Measurements from ENCODE around the gene HCCS.
A peak's percentile ranks its signal among the peaks of the same experiment; 100 is the strongest.

HCCS gene

DNA sequence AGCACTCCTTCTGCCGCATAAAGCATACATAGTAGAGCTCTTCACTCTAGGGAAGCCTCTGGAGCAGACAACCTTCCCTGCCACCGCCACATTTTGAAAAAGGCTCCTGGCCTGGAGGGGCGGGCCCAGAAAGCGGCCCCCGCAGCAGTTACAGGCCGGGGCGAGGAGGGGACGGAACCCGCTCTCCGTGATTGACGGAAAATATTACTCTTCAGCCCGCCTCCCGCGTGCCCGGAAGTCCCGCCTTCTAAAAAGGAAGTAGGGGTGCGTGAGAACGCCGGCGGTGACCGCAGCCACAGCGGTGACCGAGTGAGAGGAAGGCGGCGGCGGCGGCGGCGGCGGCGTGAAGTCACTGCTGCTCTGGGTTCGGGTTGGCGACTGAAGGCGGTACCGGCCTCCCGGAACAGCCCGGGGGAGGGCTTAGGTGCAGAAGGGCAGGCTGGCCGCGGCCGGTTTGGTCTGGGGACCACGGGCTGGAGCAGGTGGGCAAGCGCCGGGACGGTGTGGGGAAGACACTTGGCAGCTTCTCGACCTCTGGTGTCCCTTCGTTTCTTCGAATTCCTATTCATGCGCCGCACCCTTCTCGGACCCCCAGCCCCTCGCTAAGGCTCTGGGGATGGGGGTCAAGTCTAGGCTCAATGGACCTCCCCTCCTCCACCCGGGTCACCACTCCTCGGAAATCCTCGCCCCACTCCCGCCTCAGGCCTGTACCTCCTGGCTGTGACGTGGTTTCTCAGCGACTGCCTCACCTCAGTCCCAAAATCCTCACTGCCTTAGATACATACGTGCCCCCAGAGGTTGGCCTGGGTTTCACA, at the start of gene HCCS:
HCCS (plus strand) TSS at position 296 of the 815 bp plus-strand sequence. CDS start 729 bp downstream, outside the sequence.
- H3K27me3 Mint-ChIP-seq (ENCODE audit: low read depth) = no peaks in the 10 kb centered on the region
- H3K36me3 Mint-ChIP-seq (ENCODE audit: low read depth) = peaks cover 7% of the 10 kb centered on the region
- H3K9me3 Mint-ChIP-seq = no peaks in the 10 kb centered on the region
- peak within 1 kb of the TSS; percentile 97 for H3K27ac Mint-ChIP-seq
- H3K4me1 Mint-ChIP-seq (ENCODE audit: low read depth) = peaks cover 13% of the 10 kb centered on the region
- no peak within 1 kb of the TSS for H3K4me3 Mint-ChIP-seq

DNA sequence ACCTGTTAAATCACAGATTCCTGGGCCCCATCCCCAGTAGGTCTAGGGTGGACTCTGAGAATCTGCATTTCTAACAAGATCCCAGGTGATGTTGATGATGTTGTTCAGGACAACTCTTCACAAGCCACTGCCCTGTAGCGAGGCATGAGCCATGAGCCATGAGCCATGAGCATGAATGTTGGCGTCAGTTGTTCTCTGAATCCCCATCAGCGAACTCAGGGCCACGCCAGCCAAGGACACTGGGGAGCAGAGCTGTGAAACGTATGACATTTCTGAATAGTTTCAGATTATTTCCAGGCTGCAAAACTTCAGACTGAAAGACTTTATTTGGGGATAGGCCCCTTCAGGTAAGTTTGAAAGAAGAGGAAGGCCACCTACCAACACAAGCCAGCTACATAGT, 46.9 kb upstream of the HCCS start:
- Mint-ChIP-seq H3K27me3 (ENCODE audit: low read depth) (no peaks in the 10 kb centered on the region), H3K4me1 (ENCODE audit: low read depth) (no peaks in the 10 kb centered on the region), H3K36me3 (ENCODE audit: low read depth) (no peaks in the 10 kb centered on the region), H3K9me3 (no peaks in the 10 kb centered on the region), H3K4me3 (no peak overlapping the region), H3K27ac (no peak overlapping the region)

DNA sequence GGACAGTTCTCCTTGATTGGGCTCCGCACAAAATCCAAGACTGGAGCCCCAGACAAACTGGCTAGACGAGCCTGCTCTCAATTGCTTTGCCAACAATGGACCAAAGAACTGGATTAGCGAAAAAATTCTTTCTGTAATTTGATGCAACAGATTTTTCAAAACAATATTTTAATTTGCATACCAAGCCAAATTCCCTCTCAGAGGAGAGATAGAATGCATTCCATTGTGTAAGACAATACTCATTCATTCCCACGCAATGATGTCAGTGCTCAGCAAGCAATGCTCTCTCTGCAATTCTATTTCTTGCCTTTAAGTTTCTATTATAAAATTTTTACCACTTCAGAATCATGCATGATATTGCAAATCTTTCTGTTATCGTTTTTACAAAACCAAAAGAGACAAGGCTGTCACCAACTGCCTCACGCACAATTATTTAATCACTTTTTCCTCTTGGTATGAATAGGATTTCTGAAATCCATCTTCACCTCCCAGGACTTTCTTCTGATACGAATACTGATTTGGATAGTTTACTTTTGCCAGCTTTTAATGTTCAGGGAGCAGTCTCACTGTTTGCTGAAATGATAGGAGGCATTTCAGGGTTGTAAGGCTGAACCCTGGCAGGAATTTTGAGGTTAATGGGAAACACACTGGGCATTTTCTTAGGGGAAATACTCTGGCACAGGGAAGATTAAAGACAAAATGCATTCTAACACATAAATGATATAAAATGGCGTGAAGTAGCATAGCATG, 46.1 kb upstream of the HCCS start:
- Mint-ChIP-seq H3K9me3 (no peaks in the 10 kb centered on the region), H3K27me3 (ENCODE audit: low read depth) (no peaks in the 10 kb centered on the region), H3K4me3 (no peak overlapping the region), H3K27ac (no peak overlapping the region), H3K4me1 (ENCODE audit: low read depth) (no peaks in the 10 kb centered on the region), H3K36me3 (ENCODE audit: low read depth) (no peaks in the 10 kb centered on the region)

DNA sequence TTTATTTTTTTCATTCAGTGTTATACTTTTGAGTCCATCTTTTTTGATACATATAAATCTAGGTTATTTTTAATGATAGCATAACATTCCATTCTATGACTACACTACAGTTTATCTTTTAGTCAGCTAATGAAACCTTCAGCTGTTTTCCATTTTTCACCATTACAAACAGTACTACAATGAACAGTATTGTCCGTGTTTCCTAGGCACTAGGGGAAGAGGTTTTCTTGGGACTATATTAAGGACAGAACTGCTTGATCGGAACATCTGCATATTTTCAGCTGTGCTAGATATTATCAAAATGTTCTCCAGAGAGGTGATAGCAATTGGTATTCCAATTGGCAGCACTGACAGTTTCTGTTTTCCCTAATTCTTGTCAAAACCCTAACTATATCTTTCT, 44.3 kb upstream of the HCCS start:
- no peaks in the 10 kb centered on the region for H3K27me3 Mint-ChIP-seq (ENCODE audit: low read depth)
- no peaks in the 10 kb centered on the region for H3K4me1 Mint-ChIP-seq (ENCODE audit: low read depth)
- no peaks in the 10 kb centered on the region for H3K36me3 Mint-ChIP-seq (ENCODE audit: low read depth)
- no peak overlapping the region for H3K4me3 Mint-ChIP-seq
- no peaks in the 10 kb centered on the region for H3K9me3 Mint-ChIP-seq
- H3K27ac Mint-ChIP-seq = no peak overlapping the region

DNA sequence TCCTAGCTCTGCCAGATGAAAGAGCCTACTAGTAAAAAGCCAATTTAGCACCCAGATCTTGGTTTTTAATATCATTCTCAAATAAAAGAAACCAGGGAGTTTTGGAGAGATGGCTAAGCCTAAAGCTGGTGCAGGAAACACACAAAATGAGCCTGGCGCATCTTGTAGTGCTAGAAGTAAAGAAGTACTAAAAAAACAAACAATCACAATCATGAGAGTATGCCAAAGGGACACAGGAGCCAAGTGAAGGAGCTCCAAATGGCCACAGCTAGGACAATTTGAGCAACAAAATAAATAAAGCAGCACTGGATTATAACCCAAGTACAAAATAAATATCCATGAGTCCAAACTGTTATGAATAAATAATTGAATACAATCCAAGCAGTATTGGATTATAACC, 37.8 kb upstream of the HCCS start:
- no peaks in the 10 kb centered on the region for H3K4me1 Mint-ChIP-seq (ENCODE audit: low read depth)
- H3K27ac Mint-ChIP-seq = no peak overlapping the region
- H3K9me3 Mint-ChIP-seq = no peaks in the 10 kb centered on the region
- H3K36me3 Mint-ChIP-seq (ENCODE audit: low read depth) = no peaks in the 10 kb centered on the region
- H3K27me3 Mint-ChIP-seq (ENCODE audit: low read depth) = no peaks in the 10 kb centered on the region
- H3K4me3 Mint-ChIP-seq = no peak overlapping the region

DNA sequence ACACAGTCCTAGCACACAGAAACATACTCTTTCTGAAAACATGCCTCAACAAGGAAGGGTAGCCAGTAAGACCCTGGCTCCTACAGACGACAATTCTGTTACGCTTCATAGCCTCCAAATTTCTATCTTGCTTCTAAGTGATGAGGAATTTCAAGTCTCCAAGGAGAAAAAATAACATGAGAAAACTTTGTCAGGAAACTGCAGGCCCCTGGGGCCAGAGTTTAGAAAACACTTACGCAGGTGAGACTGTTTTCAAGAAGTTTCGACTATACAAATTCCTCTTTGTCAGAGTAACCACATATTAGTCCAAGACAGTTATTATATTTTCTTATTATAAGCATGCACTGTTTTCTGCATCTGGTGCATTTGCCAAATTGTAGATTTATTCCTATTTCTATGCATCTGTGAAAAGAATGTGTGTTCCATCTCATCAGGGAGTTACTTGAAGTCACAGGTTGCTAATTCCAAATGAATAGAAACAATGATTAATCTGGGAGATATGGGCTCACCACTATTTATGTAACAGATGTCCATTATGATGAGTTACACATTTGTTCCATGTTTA, 30.3 kb upstream of the HCCS start:
- H3K36me3 Mint-ChIP-seq (ENCODE audit: low read depth) = no peaks in the 10 kb centered on the region
- no peaks in the 10 kb centered on the region for H3K27me3 Mint-ChIP-seq (ENCODE audit: low read depth)
- H3K4me3 Mint-ChIP-seq = no peak overlapping the region
- no peaks in the 10 kb centered on the region for H3K4me1 Mint-ChIP-seq (ENCODE audit: low read depth)
- no peak overlapping the region for H3K27ac Mint-ChIP-seq
- H3K9me3 Mint-ChIP-seq = no peaks in the 10 kb centered on the region

DNA sequence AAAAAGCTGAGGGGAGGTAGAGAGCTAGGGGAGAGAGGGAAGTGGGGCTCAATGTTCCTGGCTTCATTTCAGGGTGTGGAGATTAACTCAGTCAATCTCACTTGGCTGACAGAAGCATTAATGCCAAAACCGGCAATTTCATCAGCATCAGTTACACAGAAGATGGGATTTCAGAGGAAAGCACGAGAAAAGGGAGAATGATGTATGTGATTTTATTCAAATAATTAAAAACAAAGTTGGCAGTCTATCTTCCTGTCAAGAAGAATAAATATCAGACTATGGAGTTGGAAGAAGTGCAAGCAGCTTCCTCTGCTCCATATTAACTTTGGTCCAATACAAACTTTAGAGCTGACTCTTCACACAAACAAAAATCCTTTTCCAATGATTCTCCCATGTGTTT, 29.6 kb upstream of the HCCS start:
- H3K27me3 Mint-ChIP-seq (ENCODE audit: low read depth) = no peaks in the 10 kb centered on the region
- H3K9me3 Mint-ChIP-seq = no peaks in the 10 kb centered on the region
- no peaks in the 10 kb centered on the region for H3K4me1 Mint-ChIP-seq (ENCODE audit: low read depth)
- no peak overlapping the region for H3K27ac Mint-ChIP-seq
- H3K36me3 Mint-ChIP-seq (ENCODE audit: low read depth) = no peaks in the 10 kb centered on the region
- no peak overlapping the region for H3K4me3 Mint-ChIP-seq

DNA sequence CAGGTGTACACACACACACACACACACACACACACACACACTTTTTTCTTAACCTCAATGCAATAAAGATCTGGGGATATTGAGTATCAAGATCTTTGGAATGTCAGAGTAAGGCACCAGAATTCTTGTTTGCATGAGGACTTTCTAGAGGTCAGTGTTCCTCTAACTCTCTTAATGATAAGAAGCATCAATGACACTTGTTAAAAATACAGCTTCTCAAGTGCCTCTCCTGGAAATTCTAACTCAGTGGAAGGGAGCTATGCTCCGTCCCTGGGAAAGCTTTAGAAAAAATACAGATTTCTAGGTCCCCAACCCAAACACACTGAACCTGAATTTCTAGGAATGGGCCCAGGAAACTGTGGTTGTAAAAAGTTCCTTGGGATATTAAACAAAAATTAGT, 25.8 kb upstream of the HCCS start:
- Mint-ChIP-seq H3K27me3 (ENCODE audit: low read depth) (no peaks in the 10 kb centered on the region), H3K36me3 (ENCODE audit: low read depth) (no peaks in the 10 kb centered on the region), H3K4me3 (no peak overlapping the region), H3K4me1 (ENCODE audit: low read depth) (no peaks in the 10 kb centered on the region), H3K27ac (no peak overlapping the region), H3K9me3 (no peaks in the 10 kb centered on the region)

DNA sequence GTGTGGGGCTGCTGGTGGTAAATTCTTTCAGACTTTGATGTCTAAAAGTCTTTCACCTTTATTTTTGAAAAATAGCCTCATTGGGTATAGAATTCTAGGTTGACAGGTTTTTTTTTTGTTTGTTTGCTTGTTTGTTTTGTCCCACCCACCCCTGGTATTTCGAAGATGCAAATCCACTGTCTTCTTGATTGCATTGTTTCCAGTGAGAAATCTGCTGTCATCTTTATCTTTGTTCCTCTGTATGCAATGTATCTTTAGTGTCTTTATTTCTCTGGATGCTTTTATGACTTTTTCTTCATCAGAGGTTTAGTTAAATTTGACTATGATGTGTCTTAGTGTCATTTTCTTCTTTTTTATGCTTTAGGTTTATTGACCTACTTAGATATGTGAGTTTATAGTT, 21.3 kb upstream of the HCCS start:
- no peaks in the 10 kb centered on the region for H3K9me3 Mint-ChIP-seq

DNA sequence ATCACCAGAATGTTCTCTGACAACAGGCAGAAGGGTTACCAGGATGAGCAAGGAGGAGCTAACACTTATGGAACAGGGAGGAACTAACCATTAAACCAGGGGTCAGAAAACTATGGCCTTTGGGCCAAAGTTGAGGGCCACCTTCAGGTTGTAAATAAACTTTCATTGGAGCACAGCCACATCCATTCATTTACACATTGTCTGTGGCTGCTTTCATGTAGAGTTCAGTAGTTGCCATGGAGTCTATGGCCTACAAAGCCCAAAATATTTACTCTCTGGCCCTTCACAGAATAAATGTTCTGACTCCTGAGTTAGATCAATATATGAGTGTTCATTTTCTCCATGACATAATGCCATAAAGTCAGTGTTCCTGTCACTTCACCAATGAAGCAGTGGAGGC, 13.2 kb upstream of the HCCS start:
- H3K4me3 Mint-ChIP-seq = no peak overlapping the region
- H3K27me3 Mint-ChIP-seq (ENCODE audit: low read depth) = no peaks in the 10 kb centered on the region
- H3K9me3 Mint-ChIP-seq = no peaks in the 10 kb centered on the region
- no peaks in the 10 kb centered on the region for H3K4me1 Mint-ChIP-seq (ENCODE audit: low read depth)
- no peak overlapping the region for H3K27ac Mint-ChIP-seq
- H3K36me3 Mint-ChIP-seq (ENCODE audit: low read depth) = no peaks in the 10 kb centered on the region

More for the DNA sequence above, 21.3 kb upstream of the HCCS start:
- Mint-ChIP-seq H3K27me3 (ENCODE audit: low read depth) (no peaks in the 10 kb centered on the region), H3K27ac (no peak overlapping the region), H3K4me3 (no peak overlapping the region), H3K4me1 (ENCODE audit: low read depth) (no peaks in the 10 kb centered on the region), H3K36me3 (ENCODE audit: low read depth) (no peaks in the 10 kb centered on the region)

DNA sequence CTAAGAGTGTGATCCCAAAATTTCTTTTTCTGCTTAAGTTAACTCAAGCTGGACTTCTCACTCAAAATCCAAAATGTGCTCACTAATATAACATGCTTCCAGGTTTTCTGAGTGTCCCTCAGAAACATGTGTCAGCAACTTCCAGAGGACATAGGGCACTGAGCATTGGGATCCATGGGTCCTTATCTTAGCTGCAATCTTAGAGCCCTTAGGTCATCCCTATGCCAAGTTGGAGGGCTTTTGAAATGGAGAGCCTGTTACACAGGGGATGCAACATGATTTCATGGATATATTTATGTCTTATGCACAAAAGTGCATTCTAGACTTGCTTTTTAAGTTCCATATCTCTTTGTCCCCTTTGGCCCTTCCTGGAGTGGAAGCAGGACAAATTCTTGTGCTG, 11.7 kb upstream of the HCCS start:
- no peak overlapping the region for H3K27ac Mint-ChIP-seq
- no peak overlapping the region for H3K4me3 Mint-ChIP-seq
- no peaks in the 10 kb centered on the region for H3K9me3 Mint-ChIP-seq
- no peaks in the 10 kb centered on the region for H3K27me3 Mint-ChIP-seq (ENCODE audit: low read depth)
- no peaks in the 10 kb centered on the region for H3K4me1 Mint-ChIP-seq (ENCODE audit: low read depth)
- no peaks in the 10 kb centered on the region for H3K36me3 Mint-ChIP-seq (ENCODE audit: low read depth)

DNA sequence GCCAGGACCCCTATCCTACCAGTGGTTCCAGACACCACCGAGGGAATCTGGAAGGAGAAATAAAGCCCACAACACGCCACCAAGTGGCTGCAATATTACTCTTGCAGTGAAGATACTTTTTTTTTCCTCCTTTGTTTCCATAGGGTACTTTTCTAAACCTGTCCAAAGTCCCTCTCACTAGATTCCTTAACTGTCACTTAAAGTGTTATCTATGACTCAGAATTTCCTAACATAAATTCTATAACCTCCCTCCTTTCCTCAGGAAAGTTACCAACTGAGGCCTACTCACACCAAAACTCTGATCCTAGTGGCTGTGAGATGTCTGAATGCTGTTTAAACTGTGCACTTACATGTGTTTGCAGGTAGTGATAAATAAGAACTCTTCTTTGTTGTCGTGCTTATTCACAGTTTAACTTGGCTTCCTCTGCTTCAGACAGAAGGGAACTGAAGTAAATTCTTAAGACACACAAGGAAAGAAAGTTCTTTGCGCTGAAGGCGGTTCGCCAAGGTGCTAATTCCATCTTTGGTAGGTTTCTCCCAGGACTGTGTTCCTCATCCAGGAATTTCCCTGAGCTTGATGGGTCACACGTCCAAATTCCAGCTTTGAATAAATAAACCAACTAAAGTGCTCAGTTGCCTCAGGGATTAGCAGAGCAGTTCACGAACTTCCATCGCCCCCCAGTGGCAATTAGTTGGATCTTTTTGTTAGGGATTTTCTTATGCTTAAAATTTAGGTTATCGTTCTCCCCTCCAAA, 10.7 kb upstream of the HCCS start:
- no peaks in the 10 kb centered on the region for H3K9me3 Mint-ChIP-seq
- no peak overlapping the region for H3K27ac Mint-ChIP-seq
- H3K4me1 Mint-ChIP-seq (ENCODE audit: low read depth) = no peaks in the 10 kb centered on the region
- H3K27me3 Mint-ChIP-seq (ENCODE audit: low read depth) = no peaks in the 10 kb centered on the region
- H3K4me3 Mint-ChIP-seq = no peak overlapping the region
- H3K36me3 Mint-ChIP-seq (ENCODE audit: low read depth) = no peaks in the 10 kb centered on the region

DNA sequence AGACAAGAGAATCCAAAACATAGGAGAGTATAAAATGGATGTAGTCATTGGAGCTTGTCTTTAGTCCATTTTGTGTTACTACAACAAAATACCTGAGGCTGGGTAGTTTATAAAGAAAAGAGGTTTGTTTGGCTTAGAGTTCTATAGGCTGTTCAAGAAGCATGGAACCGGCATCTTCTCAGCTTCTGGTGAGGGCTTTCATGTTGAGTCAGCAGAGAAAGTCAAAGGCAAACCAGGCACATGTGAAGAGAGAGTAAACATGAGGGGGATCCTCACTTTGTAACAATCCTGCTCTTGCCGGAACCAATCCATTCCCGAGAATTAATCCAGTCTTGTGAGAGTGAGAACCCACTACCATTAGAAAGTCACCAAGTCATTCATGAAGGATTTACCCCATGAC, 8.1 kb upstream of the HCCS start:
- no peak overlapping the region for H3K27ac Mint-ChIP-seq
- H3K36me3 Mint-ChIP-seq (ENCODE audit: low read depth) = no peaks in the 10 kb centered on the region
- H3K4me1 Mint-ChIP-seq (ENCODE audit: low read depth) = no peaks in the 10 kb centered on the region
- H3K27me3 Mint-ChIP-seq (ENCODE audit: low read depth) = no peaks in the 10 kb centered on the region
- H3K9me3 Mint-ChIP-seq = no peaks in the 10 kb centered on the region
- H3K4me3 Mint-ChIP-seq = no peak overlapping the region

DNA sequence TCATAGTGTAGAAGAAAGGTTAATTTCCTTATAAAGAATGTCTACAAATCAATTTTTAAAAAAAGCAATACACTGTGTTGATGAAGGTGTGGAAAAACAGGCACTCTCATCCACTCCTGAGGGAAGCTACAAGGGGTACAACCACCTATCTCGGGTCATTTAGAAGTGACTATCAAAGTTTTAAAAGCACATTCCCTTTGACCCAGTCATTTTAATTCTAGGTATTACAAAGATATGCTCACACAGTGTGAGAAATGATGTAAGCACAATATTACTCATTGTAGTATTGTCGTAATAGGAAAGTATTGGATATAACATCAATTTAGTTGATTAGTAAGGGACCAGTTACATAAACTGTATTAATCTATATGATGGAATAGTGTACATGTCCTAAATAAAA, 7.4 kb upstream of the HCCS start:
- H3K4me1 Mint-ChIP-seq (ENCODE audit: low read depth) = no peaks in the 10 kb centered on the region
- no peaks in the 10 kb centered on the region for H3K9me3 Mint-ChIP-seq
- H3K4me3 Mint-ChIP-seq = no peak overlapping the region
- H3K27me3 Mint-ChIP-seq (ENCODE audit: low read depth) = no peaks in the 10 kb centered on the region
- no peaks in the 10 kb centered on the region for H3K36me3 Mint-ChIP-seq (ENCODE audit: low read depth)
- H3K27ac Mint-ChIP-seq = no peak overlapping the region
